A549 (cell line): ENCODE data around the gene FAM124B.

Experiments used
- CBX2 ChIP-seq: fragments of 200-600 bp; sonication (generic); IDR thresholded peaks from 2 replicates; pipeline ENCODE4 v1.6.1; 2016; ENCODE audit warnings: low read depth, mild to moderate bottlenecking, borderline replicate concordance
- CHD4 ChIP-seq: fragments of 200-600 bp; sonication (generic); IDR thresholded peaks from 2 replicates; pipeline ENCODE4 v1.6.1; 2016; ENCODE audit warnings: antibody characterized with exemption, mild to moderate bottlenecking, borderline replicate concordance
- ESRRA ChIP-seq: fragments of 150-350 bp; IDR thresholded peaks from 2 replicates; pipeline ENCODE4 v1.6.1; 2014; ENCODE audit warnings: mild to moderate bottlenecking, low read length, borderline replicate concordance
- POLR2A ChIP-seq: IDR thresholded peaks from 2 replicates; pipeline ENCODE4 v1.6.1; 2012; ENCODE audit warnings: mild to moderate bottlenecking, low read length
- RAD21 ChIP-seq, 2 experiments: fragments of >200 bp in 1 of 2; sonication (Bioruptor Twin) in 1 of 2; formaldehyde crosslinking in 1 of 2; IDR thresholded peaks in 1 of 2; conservative IDR thresholded peaks in 1 of 2; 2 replicates in 1 of 2; 3 replicates in 1 of 2; pipeline ENCODE4 v1.6.1; 2012 to 2018; ENCODE audit warnings: inconsistent platforms in 1 of 2
- RARB ChIP-seq: fragments of 250-450 bp; sonication (Bioruptor Pico); IDR thresholded peaks from 2 replicates; pipeline ENCODE4 v1.8.0; 2021; ENCODE audit warnings: mild to moderate bottlenecking, moderate library complexity
- ZFP36 ChIP-seq: fragments of 450-650 bp; IDR thresholded peaks from 2 replicates; pipeline ENCODE4 v1.6.1; 2014; ENCODE audit warnings: borderline replicate concordance; ENCODE audit not compliant: partially characterized antibody
- TF ChIP-seq, protein P1 (sequence below): IDR thresholded peaks from 2 replicates; pipeline ENCODE4 v1.6.1; 2012
- TF ChIP-seq, protein P2 (sequence below): fragments of >200 bp; sonication (Bioruptor Twin); formaldehyde crosslinking; IDR thresholded peaks from 3 replicates; pipeline ENCODE4 v1.5.1; 2016
- TF ChIP-seq, protein P3 (sequence below): fragments of 250-450 bp; sonication (Bioruptor Pico); IDR thresholded peaks from 2 replicates; pipeline ENCODE4 v1.5.0; 2021; ENCODE audit warnings: mild to moderate bottlenecking, moderate library complexity, borderline replicate concordance

DNA sequence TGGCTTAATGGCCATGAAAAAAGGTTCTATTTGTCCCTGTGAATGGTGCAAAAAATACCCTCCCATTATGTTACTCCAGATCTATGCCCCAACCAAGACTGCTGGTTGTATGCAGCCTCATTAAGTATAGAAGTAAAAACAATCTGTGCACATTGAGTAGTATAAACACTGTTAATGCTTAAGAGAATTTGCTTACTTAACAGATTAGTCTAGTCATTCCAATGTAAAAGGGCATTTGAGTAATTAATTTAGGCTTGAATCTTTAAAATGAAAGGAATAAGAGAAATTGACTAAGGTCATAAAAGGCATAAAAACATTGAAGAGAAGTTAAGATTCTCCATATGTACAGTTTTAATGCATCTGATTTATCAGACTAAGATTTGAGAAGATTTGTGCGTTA, 51.2 kb downstream of the FAM124B start:
- TF ChIP-seq ZFP36 (no peak), RARB (CRISPR knock-in tag) (no peak), POLR2A (no peak), CBX2 (no peak), ESRRA (no peak), CHD4 (no peak), RAD21 (conservative IDR thresholded peaks at IDR 0.05 in 1 of 2, IDR thresholded peaks at IDR 0.05 in 1 of 2) (no peak)
- TF ChIP-seq, protein P1, sequence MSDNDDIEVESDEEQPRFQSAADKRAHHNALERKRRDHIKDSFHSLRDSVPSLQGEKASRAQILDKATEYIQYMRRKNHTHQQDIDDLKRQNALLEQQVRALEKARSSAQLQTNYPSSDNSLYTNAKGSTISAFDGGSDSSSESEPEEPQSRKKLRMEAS: no peak
- TF ChIP-seq, protein P2, sequence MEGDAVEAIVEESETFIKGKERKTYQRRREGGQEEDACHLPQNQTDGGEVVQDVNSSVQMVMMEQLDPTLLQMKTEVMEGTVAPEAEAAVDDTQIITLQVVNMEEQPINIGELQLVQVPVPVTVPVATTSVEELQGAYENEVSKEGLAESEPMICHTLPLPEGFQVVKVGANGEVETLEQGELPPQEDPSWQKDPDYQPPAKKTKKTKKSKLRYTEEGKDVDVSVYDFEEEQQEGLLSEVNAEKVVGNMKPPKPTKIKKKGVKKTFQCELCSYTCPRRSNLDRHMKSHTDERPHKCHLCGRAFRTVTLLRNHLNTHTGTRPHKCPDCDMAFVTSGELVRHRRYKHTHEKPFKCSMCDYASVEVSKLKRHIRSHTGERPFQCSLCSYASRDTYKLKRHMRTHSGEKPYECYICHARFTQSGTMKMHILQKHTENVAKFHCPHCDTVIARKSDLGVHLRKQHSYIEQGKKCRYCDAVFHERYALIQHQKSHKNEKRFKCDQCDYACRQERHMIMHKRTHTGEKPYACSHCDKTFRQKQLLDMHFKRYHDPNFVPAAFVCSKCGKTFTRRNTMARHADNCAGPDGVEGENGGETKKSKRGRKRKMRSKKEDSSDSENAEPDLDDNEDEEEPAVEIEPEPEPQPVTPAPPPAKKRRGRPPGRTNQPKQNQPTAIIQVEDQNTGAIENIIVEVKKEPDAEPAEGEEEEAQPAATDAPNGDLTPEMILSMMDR: no peak
- TF ChIP-seq, protein P3, sequence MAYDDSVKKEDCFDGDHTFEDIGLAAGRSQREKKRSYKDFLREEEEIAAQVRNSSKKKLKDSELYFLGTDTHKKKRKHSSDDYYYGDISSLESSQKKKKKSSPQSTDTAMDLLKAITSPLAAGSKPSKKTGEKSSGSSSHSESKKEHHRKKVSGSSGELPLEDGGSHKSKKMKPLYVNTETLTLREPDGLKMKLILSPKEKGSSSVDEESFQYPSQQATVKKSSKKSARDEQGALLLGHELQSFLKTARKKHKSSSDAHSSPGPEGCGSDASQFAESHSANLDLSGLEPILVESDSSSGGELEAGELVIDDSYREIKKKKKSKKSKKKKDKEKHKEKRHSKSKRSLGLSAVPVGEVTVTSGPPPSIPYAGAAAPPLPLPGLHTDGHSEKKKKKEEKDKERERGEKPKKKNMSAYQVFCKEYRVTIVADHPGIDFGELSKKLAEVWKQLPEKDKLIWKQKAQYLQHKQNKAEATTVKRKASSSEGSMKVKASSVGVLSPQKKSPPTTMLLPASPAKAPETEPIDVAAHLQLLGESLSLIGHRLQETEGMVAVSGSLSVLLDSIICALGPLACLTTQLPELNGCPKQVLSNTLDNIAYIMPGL (CRISPR knock-in tag): no peak
